ENCODE data around the gene RSBN1. TPM values are rescaled to one million over a fixed set of nuclear protein-coding genes. Genes with fewer than 3 reads are reported as not detected.

RSBN1 gene
- total RNA-seq, 1 experiment from 2014 or later = 16.6 TPM

DNA sequence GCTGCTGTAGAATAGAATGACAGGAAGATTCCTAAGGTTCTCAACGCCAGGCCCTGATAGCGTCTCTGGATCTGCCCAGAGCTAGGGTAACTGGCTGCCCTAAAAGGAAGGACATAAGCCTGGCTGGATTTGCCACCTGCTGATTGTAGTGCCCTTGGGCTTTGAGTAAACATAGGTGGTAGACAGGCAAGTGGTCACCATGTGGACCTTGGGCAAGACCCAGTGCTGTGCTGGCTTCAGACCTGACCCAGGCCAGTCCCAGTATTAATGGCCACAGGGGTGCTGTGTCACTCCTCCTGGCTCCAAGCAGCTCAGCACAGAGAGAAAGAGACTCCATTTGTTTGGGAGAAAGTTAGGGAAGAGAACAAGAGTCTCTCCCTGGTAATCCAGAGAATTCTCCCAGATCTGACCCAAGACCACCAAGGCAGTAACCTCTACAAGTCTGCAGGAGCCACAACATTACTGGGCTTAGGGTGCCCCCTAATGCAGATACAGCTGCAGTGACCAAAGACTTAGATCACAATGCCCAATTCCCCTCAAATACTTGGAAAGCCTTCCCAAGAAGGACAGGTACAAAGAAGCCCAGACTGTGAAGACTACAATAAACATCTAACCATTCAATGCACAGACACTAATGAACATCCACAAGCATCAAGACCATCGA lies 97.5 kb downstream of the RSBN1 start:
- Histone ChIP-seq H3K9me2 (ENCODE audit: insufficient read depth) (no peaks in the 10 kb centered on the region), H3K36me3 (ENCODE audit: control insufficient read depth in 1 of 2, insufficient read depth in 2 of 2, low read length in 2 of 2) (0 out of 4 replicates have a peak, but pooled peaks cover 0 to 4% of the 10 kb centered on the region in 2 experiments), H3K4me1 (ENCODE audit: control insufficient read depth in 1 of 2, insufficient read depth in 2 of 2, low read length in 2 of 2) (no peaks in the 10 kb centered on the region), H3K27me3 (ENCODE audit: insufficient read depth, low read length) (no peaks in the 10 kb centered on the region), H4K20me1 (ENCODE audit: insufficient read depth) (no peaks in the 10 kb centered on the region), H3K4me2 (ENCODE audit: low read length) (no peak overlapping the region), H2AFZ (ENCODE audit: low read depth, low read length, poor library complexity, severe bottlenecking) (no peak overlapping the region), H3K27ac (ENCODE audit: low read depth, low read length) (no peak overlapping the region), H3K4me3 (replicated peaks in 1 of 2; ENCODE audit: low read depth in 1 of 2, low read length in 2 of 2) (no peak overlapping the region), H3K9me3 (ENCODE audit: control insufficient read depth in 1 of 2, insufficient read depth in 1 of 2, low read depth in 1 of 2, low read length in 2 of 2) (no peaks in the 10 kb centered on the region; a peak in 1 of 4 replicates), H3K9ac (ENCODE audit: low read length) (no peak overlapping the region), H3K79me2 (ENCODE audit: insufficient read depth, low read length) (no peaks in the 10 kb centered on the region)
- intact Hi-C loops (cut with micrococcal nuclease) = no loop called here
- ChIA-PET POLR2A (interaction anchor here (0.7 kb wide), 1 partner anchor 32 kb away, joined by 3 read pairs; no protein-coding TSS in a partner anchor), CTCF (interaction anchor here (1.3 kb wide), 1 partner anchor 642 kb away, joined by 6 read pairs; no protein-coding TSS in a partner anchor), RAD21 (ENCODE audit: low non-redundant PET in 1 of 2, low total read pairs in 2 of 2, uncharacterized antibody in 2 of 2, unreplicated experiment in 2 of 2) (no interaction called here)
- no TSS peak for BruUV-seq (replicated peaks)
- no peak for ATAC-seq
- TF ChIP-seq SP1 (IDR thresholded peaks at IDR 0.05; ENCODE audit: low read depth) = no peak
- TF ChIP-seq RAD21 (IDR thresholded peaks at IDR 0.05; ENCODE audit: low read depth) = peak; percentile 48; the same call in 1 of the 2 replicates
- TF ChIP-seq JUND (IDR thresholded peaks at IDR 0.05) = no peak
- DNase-seq (ENCODE audit: low read depth, low spot score) = no peak

Other genes with a start within 250 kb of the RSBN1 start
- 11.4 TPM for gene PHTF1, start 53.0 kb downstream of the RSBN1 start, total RNA-seq (2021; ENCODE audit: unreplicated experiment)
- 0.17 TPM for gene PTPN22, start 59.2 kb upstream of the RSBN1 start, total RNA-seq (2021; ENCODE audit: unreplicated experiment)
- 0.54 TPM for gene BCL2L15, start 75.1 kb upstream of the RSBN1 start, total RNA-seq (2021; ENCODE audit: unreplicated experiment)
- 11.1 TPM for gene AP4B1, start 92.3 kb upstream of the RSBN1 start, total RNA-seq (2021; ENCODE audit: unreplicated experiment)
- 13.4 TPM for gene DCLRE1B, start 92.8 kb upstream of the RSBN1 start, total RNA-seq (2021; ENCODE audit: unreplicated experiment)
- 40.1 TPM for gene HIPK1, start 116.8 kb upstream of the RSBN1 start, total RNA-seq (2021; ENCODE audit: unreplicated experiment)
- gene OLFML3, start 167.0 kb upstream of the RSBN1 start, total RNA-seq (2021; ENCODE audit: unreplicated experiment) = 0.25 TPM